CD4-positive, alpha-beta T cell treated with Interleukin-6 at 100 ng/mL for 8 hours (primary cell): ENCODE measurements around the gene DSCAML1.
A peak's percentile ranks its signal among the peaks of the same experiment; 100 is the strongest.

Experiments
- DNase-seq: peaks from one replicate; pipeline ENCODE4 v3.0.0-alpha.2; 2020; ENCODE audit warnings: mixed read lengths, low spot score

DSCAML1 gene

GRCh38 chr11:117426941-117427340, 370.1 kb downstream of the DSCAML1 start:
- no peak for DNase-seq

GRCh38 chr11:117426297-117426685, 370.7 kb downstream of the DSCAML1 start:
- DNase-seq, result peak; percentile 55

GRCh38 chr11:117425679-117426296, 371.2 kb downstream of the DSCAML1 start:
- DNase-seq, result no peak

GRCh38 chr11:117424781-117425180, 372.2 kb downstream of the DSCAML1 start:
- DNase-seq, result no peak

GRCh38 chr11:117423046-117423575, 373.9 kb downstream of the DSCAML1 start:
- no peak for DNase-seq

GRCh38 chr11:117421476-117421875, 375.5 kb downstream of the DSCAML1 start:
- no peak for DNase-seq

GRCh38 chr11:117421041-117421440, 376.0 kb downstream of the DSCAML1 start:
- DNase-seq, result no peak

GRCh38 chr11:117420598-117420997, 376.4 kb downstream of the DSCAML1 start:
- DNase-seq, result no peak

GRCh38 chr11:117420143-117420485, 376.9 kb downstream of the DSCAML1 start:
- DNase-seq, result no peak

- DNase-seq, result no peak
Observed at GRCh38 chr11:117419482-117420142, 377.4 kb downstream of the DSCAML1 start.

- no peak for DNase-seq
Observed at GRCh38 chr11:117418737-117419481, 378.1 kb downstream of the DSCAML1 start.

GRCh38 chr11:117417856-117418255, 379.2 kb downstream of the DSCAML1 start:
- DNase-seq, result no peak

GRCh38 chr11:117417342-117417741, 379.7 kb downstream of the DSCAML1 start:
- DNase-seq, result no peak

GRCh38 chr11:117415358-117415896, 381.6 kb downstream of the DSCAML1 start:
- DNase-seq, result no peak

GRCh38 chr11:117414724-117415123, 382.3 kb downstream of the DSCAML1 start:
- DNase-seq, result no peak

GRCh38 chr11:117413616-117414015, 383.4 kb downstream of the DSCAML1 start:
- DNase-seq, result no peak

GRCh38 chr11:117412653-117413275, 384.3 kb downstream of the DSCAML1 start:
- no peak for DNase-seq

- no peak for DNase-seq
Observed at GRCh38 chr11:117412176-117412575, 384.8 kb downstream of the DSCAML1 start.

- no peak for DNase-seq
Observed at GRCh38 chr11:117411736-117412135, 385.3 kb downstream of the DSCAML1 start.

GRCh38 chr11:117410861-117411710, 385.9 kb downstream of the DSCAML1 start:
- no peak for DNase-seq

- no peak for DNase-seq
Observed at GRCh38 chr11:117410238-117410637, 386.8 kb downstream of the DSCAML1 start.
